ENCODE data around the gene LEP.

- TF ChIP-seq CTCF (IDR thresholded peaks at IDR 0.05), result no peak
- TF ChIP-seq EZH2 (IDR thresholded peaks at IDR 0.05; ENCODE audit: borderline replicate concordance, insufficient read depth, low read depth, low read length, poor library complexity, severe bottlenecking), result no peak
Measured at GRCh38 chr7:128260069-128260795, 19.2 kb downstream of the LEP start.

All from B cell (primary cell).